Measurements from ENCODE around the gene CDCP1. TPM values are rescaled to one million over a fixed set of nuclear protein-coding genes. Genes with fewer than 3 reads are reported as not detected.
A peak's percentile ranks its signal among the peaks of the same experiment; 100 is the strongest.

The CDCP1 gene
- total RNA-seq, 1 donor from 2014 or later: 28.7 TPM

DNA sequence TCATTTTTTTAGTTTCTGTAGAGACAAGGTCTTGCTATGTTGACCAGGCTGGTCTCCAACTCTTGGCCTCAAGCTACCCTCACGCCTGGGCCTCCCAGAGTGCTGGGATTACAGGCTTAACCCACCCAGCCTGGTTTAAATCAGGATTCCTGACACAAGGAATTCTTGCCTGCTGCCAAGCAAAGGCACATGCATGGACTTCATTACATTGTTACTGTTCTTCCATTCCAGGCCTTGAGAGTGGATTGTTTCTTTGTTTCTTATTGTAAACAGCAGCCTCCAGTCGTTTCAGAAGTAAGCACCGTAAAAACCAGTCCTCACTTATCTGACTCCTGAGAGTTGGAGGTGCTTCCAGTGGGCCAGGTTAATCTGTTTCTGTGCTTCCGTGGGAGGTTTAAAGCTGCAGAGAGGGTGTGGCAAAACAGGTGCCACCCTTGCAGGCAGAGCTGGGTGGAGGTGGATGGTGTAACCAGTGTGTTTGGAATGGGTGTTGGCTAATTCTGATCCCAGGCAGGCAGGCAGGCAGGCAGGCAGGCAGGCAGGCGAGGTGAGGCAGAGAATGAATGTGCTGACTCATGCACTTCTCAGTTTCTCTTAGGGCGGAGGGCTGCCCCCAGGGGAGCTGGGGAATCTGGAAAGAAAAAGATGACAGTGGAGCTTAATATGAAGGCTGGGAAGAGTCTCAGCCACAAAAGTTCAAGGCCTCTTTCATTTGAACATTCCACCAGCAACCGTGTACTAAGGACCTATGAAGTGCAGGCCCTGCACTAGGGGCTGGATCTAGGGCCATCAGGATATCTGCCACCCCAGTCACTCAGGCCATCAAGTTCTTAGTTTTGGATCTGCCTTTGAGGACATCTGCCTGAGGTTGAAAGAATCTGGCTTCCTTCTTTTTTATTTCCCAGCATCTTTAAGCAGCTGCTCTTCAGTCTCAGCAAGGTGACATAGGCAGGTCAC, 37.0 kb upstream of the CDCP1 start:
- no peaks in the 10 kb centered on the region for H3K36me3 ChIP-seq
- ATAC-seq: peak; percentile 88 to 92
- TF ChIP-seq, protein P1, sequence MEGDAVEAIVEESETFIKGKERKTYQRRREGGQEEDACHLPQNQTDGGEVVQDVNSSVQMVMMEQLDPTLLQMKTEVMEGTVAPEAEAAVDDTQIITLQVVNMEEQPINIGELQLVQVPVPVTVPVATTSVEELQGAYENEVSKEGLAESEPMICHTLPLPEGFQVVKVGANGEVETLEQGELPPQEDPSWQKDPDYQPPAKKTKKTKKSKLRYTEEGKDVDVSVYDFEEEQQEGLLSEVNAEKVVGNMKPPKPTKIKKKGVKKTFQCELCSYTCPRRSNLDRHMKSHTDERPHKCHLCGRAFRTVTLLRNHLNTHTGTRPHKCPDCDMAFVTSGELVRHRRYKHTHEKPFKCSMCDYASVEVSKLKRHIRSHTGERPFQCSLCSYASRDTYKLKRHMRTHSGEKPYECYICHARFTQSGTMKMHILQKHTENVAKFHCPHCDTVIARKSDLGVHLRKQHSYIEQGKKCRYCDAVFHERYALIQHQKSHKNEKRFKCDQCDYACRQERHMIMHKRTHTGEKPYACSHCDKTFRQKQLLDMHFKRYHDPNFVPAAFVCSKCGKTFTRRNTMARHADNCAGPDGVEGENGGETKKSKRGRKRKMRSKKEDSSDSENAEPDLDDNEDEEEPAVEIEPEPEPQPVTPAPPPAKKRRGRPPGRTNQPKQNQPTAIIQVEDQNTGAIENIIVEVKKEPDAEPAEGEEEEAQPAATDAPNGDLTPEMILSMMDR (IDR thresholded peaks at IDR 0.05): no peak
- H3K4me1 ChIP-seq: peaks cover 5% of the 10 kb centered on the region
- H3K9me3 ChIP-seq: no peaks in the 10 kb centered on the region
- intact Hi-C loops (cut with DNase I): no loop called here
- peak; percentile 55 for DNase-seq
- H3K27me3 ChIP-seq (ENCODE audit: low read depth): no peaks in the 10 kb centered on the region
- H3K27ac ChIP-seq: no peak overlapping the region
- H3K4me3 ChIP-seq: no peak overlapping the region

DNA sequence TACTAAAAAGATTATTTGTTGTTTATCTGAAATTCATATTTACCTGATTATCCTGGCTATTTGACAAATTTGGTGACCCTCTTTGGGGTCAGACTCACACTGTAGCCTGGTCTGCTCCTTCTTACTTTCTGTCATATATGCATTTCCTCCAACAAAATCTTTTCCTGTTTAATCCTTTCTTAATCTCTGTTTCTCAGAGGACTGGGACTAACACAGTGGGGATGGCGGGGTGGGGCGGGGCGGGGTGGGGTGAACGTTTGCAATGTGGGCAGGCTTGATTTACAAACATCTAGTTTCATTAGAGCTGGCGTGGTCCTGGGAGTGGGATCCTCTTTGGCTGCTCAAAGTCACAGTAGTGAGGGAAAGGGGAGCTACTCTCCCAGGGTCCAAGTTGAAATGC, 35.3 kb upstream of the CDCP1 start:
- Histone ChIP-seq H3K4me1 (peaks cover 5% of the 10 kb centered on the region), H3K36me3 (no peaks in the 10 kb centered on the region), H3K9me3 (no peaks in the 10 kb centered on the region), H3K27me3 (ENCODE audit: low read depth) (no peaks in the 10 kb centered on the region), H3K27ac (no peak overlapping the region), H3K4me3 (no peak overlapping the region)
- TF ChIP-seq, protein P1 (IDR thresholded peaks at IDR 0.05): no peak
- DNase-seq (no peak), ATAC-seq (no peak)
- intact Hi-C loops (cut with DNase I): no loop called here

DNA sequence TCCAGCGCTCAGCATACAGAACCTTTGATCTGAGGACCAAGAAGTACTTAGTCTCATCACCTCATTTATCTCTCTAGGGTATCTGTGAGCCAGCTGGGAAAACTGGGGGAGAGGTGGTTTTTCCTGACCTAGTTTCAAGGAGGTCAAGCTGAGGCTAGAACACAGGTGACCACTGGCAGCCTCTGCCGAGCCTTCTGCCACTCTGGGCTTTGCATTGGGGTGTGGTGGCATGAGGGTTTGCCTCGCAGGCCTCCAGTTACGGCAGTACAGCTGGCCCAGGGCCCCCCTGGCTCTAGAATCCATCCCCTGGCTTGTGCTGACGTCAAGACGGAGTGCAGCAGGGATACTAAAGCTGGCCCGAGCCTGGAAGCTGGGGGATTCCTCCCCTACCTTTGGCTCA, 34.7 kb upstream of the CDCP1 start:
- Histone ChIP-seq H3K27ac (no peak overlapping the region), H3K4me1 (peaks cover 5% of the 10 kb centered on the region), H3K27me3 (ENCODE audit: low read depth) (no peaks in the 10 kb centered on the region), H3K4me3 (no peak overlapping the region), H3K9me3 (no peaks in the 10 kb centered on the region), H3K36me3 (no peaks in the 10 kb centered on the region)
- DNase-seq: no peak
- intact Hi-C loops (cut with DNase I): no loop called here
- TF ChIP-seq, protein P1 (IDR thresholded peaks at IDR 0.05): no peak
- ATAC-seq: no peak

DNA sequence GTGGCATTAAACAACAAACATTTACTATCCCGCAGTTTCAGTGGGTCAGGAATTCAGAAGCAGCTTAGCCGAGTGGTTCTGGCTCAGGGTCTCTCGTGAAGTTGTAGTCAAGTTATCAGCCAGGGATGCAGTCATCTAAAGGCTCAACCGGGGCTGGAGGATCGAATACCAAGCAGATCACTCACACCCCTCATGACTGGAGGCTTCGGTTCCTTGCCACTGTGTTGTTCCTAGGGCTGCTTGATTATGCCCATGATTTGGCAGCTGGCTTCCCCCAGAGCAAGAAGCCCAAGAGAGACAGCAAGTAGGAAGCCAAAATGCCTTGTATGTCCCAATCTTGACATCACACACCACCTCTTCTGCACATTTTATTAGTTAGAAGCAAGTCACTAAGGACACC, 33.9 kb upstream of the CDCP1 start:
- DNase-seq (no peak), ATAC-seq (no peak)
- Histone ChIP-seq H3K4me3 (no peak overlapping the region), H3K27ac (no peak overlapping the region), H3K36me3 (no peaks in the 10 kb centered on the region), H3K27me3 (ENCODE audit: low read depth) (no peaks in the 10 kb centered on the region), H3K4me1 (peaks cover 5% of the 10 kb centered on the region), H3K9me3 (no peaks in the 10 kb centered on the region)
- intact Hi-C loops (cut with DNase I): no loop called here
- TF ChIP-seq, protein P1 (IDR thresholded peaks at IDR 0.05): no peak

DNA sequence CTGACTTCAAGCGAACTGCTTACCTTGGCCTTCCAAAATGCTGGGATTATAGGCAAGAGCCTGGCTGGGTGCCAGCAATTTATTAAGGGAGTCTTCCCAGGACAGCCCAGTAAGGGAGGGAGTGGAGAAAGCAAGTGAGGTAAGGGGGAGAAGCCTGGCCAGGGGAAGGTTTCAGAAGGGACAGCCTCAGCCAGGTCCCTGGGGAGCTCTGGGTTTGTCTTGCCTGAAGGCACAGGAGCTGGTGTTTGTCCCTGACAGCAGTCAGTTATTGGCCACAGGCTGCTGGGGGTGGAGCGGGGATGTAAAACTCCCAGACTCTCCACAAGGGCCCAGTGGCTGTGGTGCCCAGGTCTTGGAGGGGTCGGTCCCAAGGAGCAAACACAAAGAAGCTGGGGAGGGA, 33.0 kb upstream of the CDCP1 start:
- H3K27ac ChIP-seq: no peak overlapping the region
- H3K27me3 ChIP-seq (ENCODE audit: low read depth): no peaks in the 10 kb centered on the region
- DNase-seq (no peak), ATAC-seq (no peak)
- H3K9me3 ChIP-seq: no peaks in the 10 kb centered on the region
- TF ChIP-seq, protein P1 (IDR thresholded peaks at IDR 0.05): no peak
- H3K4me1 ChIP-seq: peaks cover 5% of the 10 kb centered on the region
- H3K4me3 ChIP-seq: no peak overlapping the region
- H3K36me3 ChIP-seq: no peaks in the 10 kb centered on the region
- intact Hi-C loops (cut with DNase I): no loop called here
